K562 treated with DMSO at 1 percent for 24 hours (cell line): ENCODE measurements around the gene FOXJ3. TPM values are rescaled to one million over a fixed set of nuclear protein-coding genes. Genes with fewer than 3 reads are reported as not detected.

Experiments used
- total RNA-seq: library from RNA; unstranded; fragments of 300-600 nt; gene quantifications from 2 replicates; pipeline ENCODE4 v1.2.3, GENCODE V29; 2022; ENCODE audit warnings: low read depth; ENCODE audit not compliant: insufficient read depth

FOXJ3 gene
- total RNA-seq = 13.3 and 13.6 TPM in 2 replicates

GRCh38 chr1:42335050-42335808, at the start of gene FOXJ3:
FOXJ3 (minus strand) TSS chr1:42335235; CDS start chr1:42311093, 24,142 bp downstream.

GRCh38 chr1:42380586-42381279, 45.7 kb upstream of the FOXJ3 start, which contains the start of gene RIMKLA:
RIMKLA (plus strand) TSS chr1:42380792; CDS start chr1:42380935, 143 bp downstream.

GRCh38 chr1:42164551-42165420, 170.2 kb downstream of the FOXJ3 start, which contains the start of gene GUCA2A:
GUCA2A (minus strand) TSS chr1:42164745; CDS start chr1:42164712, 33 bp downstream.

GRCh38 chr1:42152907-42153600, 182.0 kb downstream of the FOXJ3 start, which contains the start of gene GUCA2B:
GUCA2B (plus strand) TSS chr1:42153410; CDS start chr1:42153451, 41 bp downstream.

Other genes starting within 250 kb of the FOXJ3 start
- not detected in 2 replicates for gene GUCA2B, start 181.8 kb downstream of the FOXJ3 start, total RNA-seq
- gene GUCA2A, start 170.5 kb downstream of the FOXJ3 start, total RNA-seq = not detected in 2 replicates
- gene RIMKLA, start 45.6 kb upstream of the FOXJ3 start, total RNA-seq = 0.05 TPM in 1 of 2 replicates, not detected in the other
- not detected in 2 replicates for gene ZMYND12, start 120.8 kb upstream of the FOXJ3 start, total RNA-seq
- gene PPCS, start 121.3 kb upstream of the FOXJ3 start, total RNA-seq = 46.1 and 48.8 TPM in 2 replicates
- 0.37 TPM in 1 of 2 replicates, not detected in the other for gene CCDC30, start 128.1 kb upstream of the FOXJ3 start, total RNA-seq